ENCODE data around the gene TRAF3IP3.

- no peak for TF ChIP-seq POLR2A (IDR thresholded peaks at IDR 0.05)
- no peak for TF ChIP-seq CTCF (IDR thresholded peaks at IDR 0.05)
- no peak for TF ChIP-seq POLR2AphosphoS5 (IDR thresholded peaks at IDR 0.05)
Observed at GRCh38 chr1:209741193-209741592, 14.7 kb upstream of the TRAF3IP3 start.
